HG03135 (cell line): ENCODE data around the gene SCIN.
A peak's percentile ranks its signal among the peaks of the same experiment; 100 is the strongest.
"Not testable (repeated sequence)": the region's sequence is repeated elsewhere in the genome, so short reads cannot be mapped to it uniquely, and the experiment has no call there.

ENCODE experiments used
- ATAC-seq: cut with Tn5 transposase; IDR thresholded peaks from one replicate; pipeline ENCODE4 v1.9.1; 2021; ENCODE audit warnings: mild to moderate bottlenecking, moderate library complexity; ENCODE audit not compliant: unreplicated experiment

SCIN gene

DNA sequence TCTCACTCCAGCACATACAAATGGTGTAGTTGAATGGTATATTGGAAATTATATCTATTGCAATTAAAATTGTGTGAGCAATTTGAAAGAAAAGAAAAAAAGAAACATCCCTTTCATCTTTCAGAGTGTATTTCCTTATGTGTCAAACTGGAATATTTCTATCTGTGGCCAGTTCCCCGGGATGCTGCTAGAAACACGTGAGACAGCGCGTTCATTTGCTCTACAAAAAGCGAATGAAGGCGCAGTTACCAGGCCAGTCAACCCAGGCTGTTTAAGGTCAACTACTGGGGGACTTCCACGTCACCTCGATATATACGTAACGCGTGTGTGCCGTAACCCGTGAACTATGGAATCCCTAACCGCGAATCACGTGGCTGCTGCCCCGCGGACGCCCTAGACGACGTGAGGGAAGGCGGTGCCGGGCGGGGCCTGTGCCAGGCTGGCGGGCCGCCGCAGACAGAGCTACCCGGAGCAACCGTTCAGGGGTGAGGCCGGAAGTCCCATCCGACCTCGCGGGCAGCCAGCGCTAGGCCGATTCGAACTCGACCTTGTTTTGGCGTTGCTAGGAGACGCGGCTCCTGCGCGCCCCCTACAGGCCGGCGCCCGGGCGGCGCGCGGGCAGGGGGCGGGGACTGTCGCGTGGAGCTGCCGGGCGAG, 115.8 kb downstream of the SCIN start:
- peak; percentile 88 for ATAC-seq

- ATAC-seq, result peak; percentile 75
Observed at GRCh38 chr7:12686891-12687717, 116.6 kb downstream of the SCIN start, which contains the start of gene ARL4A. Gene ARL4A, plus strand, starts transcription at chr7:12687633. Its CDS starts 622 bp downstream, at chr7:12688255.

DNA sequence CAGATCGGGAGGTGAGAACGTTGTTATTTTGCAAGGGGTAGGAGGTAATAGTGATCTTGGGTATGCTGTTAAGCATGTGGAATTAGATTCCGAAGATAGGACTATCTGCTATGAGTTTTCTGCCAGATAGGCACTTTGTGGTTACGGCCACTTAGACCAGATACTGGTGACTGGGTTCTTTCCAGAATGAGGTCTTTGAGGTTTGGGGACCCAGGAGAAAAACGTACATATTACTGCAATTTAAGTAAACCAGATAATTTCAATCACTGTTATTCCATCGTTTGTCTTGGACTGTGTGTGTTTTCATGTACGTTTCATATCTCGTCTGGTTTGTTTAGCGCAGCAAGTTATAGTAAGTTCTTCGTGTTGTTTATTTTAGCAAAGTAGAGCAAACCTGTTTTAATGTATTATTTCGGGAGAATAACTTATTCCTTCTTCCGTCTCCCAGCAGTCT, 117.2 kb downstream of the SCIN start:
- no peak for ATAC-seq

GRCh38 chr7:12688485-12689170, 118.1 kb downstream of the SCIN start:
- not testable (repeated sequence) for ATAC-seq

GRCh38 chr7:12689451-12689850, 118.9 kb downstream of the SCIN start:
- ATAC-seq, result no peak

DNA sequence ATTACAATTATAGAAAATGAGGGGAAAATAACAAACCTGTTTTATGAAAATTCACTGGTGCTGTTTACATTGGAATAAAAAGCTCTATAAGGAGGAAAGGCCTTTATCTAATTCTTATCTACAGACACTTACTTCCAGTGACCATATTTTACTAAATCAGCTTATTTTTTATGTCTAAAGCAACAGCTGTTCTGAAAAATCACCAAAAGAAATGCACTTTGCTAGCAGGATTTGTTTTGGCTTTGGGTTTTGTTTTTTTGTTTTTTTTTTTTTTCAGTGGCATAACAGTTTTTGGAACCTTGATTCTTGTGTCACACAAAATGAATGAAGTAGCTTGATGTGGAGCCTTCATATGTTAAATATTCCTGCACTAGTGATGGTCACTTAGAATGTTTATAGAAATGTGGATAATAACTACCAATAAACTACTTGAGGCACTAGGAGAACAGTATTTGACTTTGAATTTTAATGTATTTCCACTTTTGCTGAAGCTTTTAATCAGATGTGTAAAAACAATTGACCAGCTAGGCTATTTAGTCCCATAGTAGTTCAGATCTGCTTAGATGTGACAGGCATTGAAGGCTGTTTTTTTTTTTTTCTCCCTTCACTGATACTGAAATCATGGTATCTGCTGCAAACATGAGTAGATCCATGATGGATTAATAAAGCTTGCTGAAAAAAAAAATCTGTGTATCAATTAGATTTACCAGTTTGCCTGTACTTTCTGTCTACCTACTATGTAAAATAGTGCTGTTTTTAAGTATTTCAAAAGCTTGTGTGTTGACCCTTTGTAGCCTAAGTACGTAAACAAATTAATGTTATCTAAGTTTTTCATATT, 119.7 kb downstream of the SCIN start:
- ATAC-seq, result no peak

DNA sequence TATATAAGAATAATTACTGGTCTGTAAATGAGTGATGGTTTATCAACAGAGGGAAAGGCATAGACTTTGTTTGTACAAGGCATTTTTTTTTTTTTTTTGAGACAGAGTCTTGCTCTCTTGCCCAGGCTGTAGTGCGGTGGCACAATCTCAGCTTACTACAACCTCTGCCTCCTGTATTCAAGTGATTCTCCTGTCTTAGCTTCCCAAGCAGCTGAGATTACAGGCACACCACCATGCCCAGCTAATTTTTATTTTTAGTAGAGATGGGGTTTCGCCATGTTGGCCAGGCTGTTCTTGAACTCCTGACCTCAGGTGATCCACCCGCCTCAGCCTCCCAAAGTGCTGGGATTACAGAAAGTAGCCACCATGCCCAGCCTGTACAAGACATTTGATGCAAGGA, 120.9 kb downstream of the SCIN start:
- ATAC-seq, result not testable (repeated sequence)

DNA sequence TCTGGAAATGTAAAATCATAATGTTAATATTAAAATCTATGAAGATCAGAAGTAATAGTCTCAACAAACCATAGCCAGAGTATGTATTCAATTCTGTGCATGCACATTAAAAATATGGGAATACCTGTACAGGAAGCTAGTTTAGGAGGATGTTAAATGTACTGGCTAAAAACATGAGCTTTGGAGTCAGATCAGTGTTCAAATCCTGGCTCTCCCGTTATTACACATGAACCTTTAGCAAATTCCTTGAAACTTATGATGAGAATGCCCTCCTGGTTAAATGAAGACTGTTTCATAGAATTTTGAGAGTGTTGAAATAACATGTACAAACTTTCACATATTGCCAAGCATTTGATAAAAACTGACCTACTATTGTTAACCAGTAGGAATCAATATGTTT, 121.5 kb downstream of the SCIN start:
- no peak for ATAC-seq

DNA sequence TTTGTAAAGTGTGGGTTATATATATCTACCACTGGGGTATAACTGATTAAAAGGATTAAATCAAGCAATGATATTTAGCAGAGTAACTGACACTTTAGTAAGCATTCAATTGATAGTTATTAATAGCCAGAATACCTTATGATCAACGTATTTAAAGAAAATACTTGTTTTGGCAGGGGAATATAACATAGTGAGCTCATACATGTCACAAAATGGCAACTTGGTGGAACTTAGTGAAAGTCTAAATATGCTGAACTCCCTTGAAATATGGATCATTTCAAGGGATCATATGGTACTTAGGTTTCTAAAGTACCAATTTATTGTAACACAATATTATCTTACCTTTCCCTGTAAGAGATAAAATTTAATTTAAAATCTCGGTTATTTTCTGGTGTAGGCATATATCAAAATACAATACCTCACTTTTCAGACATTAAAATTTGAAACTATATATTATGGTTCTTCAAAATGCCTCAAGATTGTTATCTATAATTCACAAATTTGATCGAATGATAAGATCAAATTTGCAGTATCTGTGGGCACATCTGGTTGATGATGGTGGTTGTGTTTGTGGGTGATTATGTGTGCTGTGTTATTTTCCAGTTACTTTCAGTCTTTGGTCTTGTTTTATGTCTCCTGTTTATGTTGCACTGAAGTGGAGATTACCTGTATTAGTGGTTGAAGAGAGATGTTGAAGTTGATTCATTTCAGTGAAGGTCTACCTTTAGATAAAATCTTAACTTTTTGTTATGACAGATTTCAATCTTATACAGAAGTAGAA, 122.1 kb downstream of the SCIN start:
- ATAC-seq, result no peak

GRCh38 chr7:12694817-12695216, 124.3 kb downstream of the SCIN start:
- ATAC-seq, result no peak

- ATAC-seq, result no peak
Observed at GRCh38 chr7:12695965-12696364, 125.4 kb downstream of the SCIN start.

GRCh38 chr7:12699299-12699698, 128.8 kb downstream of the SCIN start:
- no peak for ATAC-seq

DNA sequence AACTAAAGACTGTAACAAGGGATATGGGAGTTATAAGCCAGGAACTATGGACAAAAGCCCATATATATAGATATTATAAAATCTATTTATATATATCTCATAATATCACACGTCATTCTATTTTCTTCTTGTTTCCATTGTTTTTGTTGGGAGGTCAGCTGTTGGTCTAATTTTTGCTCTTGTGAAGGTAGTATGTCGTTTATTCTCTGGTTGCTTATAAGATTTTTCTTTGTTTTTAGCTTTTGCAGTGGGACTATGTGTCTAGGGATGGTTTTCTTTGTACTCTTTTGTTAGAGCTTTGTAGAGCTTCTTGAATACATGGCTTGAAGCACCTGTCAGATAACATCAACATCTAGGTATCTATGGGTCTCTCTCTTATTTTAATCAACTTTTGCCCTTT, 130.9 kb downstream of the SCIN start:
- ATAC-seq, result no peak

- ATAC-seq, result no peak
Observed at GRCh38 chr7:12703881-12704280, 133.4 kb downstream of the SCIN start.

- ATAC-seq, result no peak
Observed at GRCh38 chr7:12705878-12706277, 135.4 kb downstream of the SCIN start.

DNA sequence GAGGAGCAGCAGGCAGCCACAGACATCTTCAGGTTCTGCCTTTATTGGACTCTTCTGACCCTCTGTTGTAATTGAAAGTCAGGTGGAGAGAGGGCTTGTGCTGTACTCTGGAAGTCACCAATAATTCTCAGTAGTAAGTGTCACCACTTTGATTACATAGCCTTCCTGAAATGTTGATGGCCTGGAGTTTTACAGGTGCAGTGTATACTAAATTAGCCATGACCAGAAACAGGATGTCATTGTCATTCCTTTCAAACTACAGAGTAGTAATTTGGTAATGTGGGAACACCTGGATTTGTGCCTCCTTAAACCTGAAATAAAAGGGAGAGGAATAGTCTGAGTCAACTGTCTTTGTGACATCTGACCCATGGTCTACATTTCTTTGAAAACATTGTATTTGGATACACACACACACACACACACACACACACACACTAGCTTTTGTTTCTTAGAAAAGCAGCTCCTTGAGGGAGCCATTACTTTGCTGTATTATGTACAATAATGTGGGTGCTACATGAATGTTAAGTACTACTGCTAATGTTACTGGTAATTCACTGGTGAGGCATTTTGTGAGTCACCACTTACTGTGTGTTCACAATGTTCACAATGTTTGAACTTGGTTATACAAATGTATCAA, 136.5 kb downstream of the SCIN start:
- no peak for ATAC-seq

- no peak for ATAC-seq
Observed at GRCh38 chr7:12708314-12708713, 137.8 kb downstream of the SCIN start.
